Stomach (tissue), 9 donors: ENCODE results near the gene ARL1. TPM values are rescaled to one million over a fixed set of nuclear protein-coding genes. Genes with fewer than 3 reads are reported as not detected.

Experiments
- DNase-seq, 2 donors: peaks; one replicate each; pipeline versions ENCODE4 v3.0.0 to v3.0.0-alpha.2; 2013 to 2019
- H3K27ac ChIP-seq, 5 donors: fragments of 200-600 bp in 4 of 5; sonication (generic) in 4 of 5; one replicate each; pipeline ENCODE4 v1.5.1; 2013 to 2019; ENCODE audit warnings: mild to moderate bottlenecking in 1 of 5, moderate library complexity in 1 of 5
- H3K27me3 ChIP-seq, 3 donors: fragments of 200-600 bp; sonication (generic); one replicate each; pipeline ENCODE4 v1.5.1; 2017 to 2019; ENCODE audit warnings: mixed run types in 1 of 3
- H3K36me3 ChIP-seq, 4 donors: fragments of 200-600 bp; sonication (generic); 1 replicate in 3 of 4; 2 replicates in 1 of 4; pipeline ENCODE4 v1.5.1; 2016 to 2019
- H3K4me1 ChIP-seq, 4 donors: fragments of 200-600 bp; sonication (generic); one replicate each; pipeline ENCODE4 v1.5.1; 2016 to 2019
- H3K4me3 ChIP-seq, 4 donors: fragments of 200-600 bp; sonication (generic) in 3 of 4; one replicate each; pipeline ENCODE4 v1.5.1; 2016 to 2019; ENCODE audit warnings: mild to moderate bottlenecking in 1 of 4
- H3K9me3 ChIP-seq, 4 donors: fragments of 200-600 bp; sonication (generic); one replicate each; pipeline ENCODE4 v1.5.1; 2016 to 2019
- EP300 ChIP-seq: sonication (generic); formaldehyde crosslinking; IDR thresholded peaks from one replicate; pipeline ENCODE4 v1.6.1; 2017; ENCODE audit warnings: antibody characterized with exemption
- POLR2A ChIP-seq, 4 donors: fragments of 450-650 bp; IDR thresholded peaks; one replicate each; pipeline ENCODE4 v1.6.1; 2016; ENCODE audit warnings: antibody characterized with exemption in 4 of 4, control low read depth in 2 of 4, mild to moderate bottlenecking in 1 of 4, moderate library complexity in 1 of 4
- POLR2AphosphoS5 ChIP-seq, 3 donors: sonication (generic); formaldehyde crosslinking; IDR thresholded peaks; one replicate each; pipeline ENCODE4 v1.6.1; 2016; ENCODE audit warnings: antibody characterized with exemption in 3 of 3
- WGBS, 5 donors: extraction: QIAGEN DNeasy Blood & Tissue Kit in 3 of 5; methylation state at CpG; one replicate each; pipeline versions ENCODE4 v1.1.5 to v1.1.7; 2013 to 2018; 5-methylcytosine and 5-hydroxymethylcytosine counted together
- intact Hi-C: fragments of 100-400 bp; cut with DNase I; formaldehyde crosslinking; loops from one replicate; pipeline ENCODE4 v1.15.1; 2023; ENCODE audit warnings: low total_unique reads
- polyA plus RNA-seq, 3 donors: library from polyadenylated mRNA; stranded (reverse); fragments of 200-250 nt; gene quantifications; one replicate each; pipeline ENCODE4 v1.2.3, GENCODE V29; 2013
- total RNA-seq, 5 donors: library from RNA; depleted of rRNA; stranded (reverse); fragments of >200 nt; gene quantifications; one replicate each; pipeline versions ENCODE4 v1.1.0 to v1.2.3, GENCODE V29; 2014 to 2016
- TF ChIP-seq, protein P1 (sequence below), 7 experiments: fragments of 450-650 bp in 4 of 7; fragments of 200-600 bp in 3 of 7; sonication (generic) in 3 of 7; IDR thresholded peaks; one replicate each; pipeline ENCODE4 v1.5.1; 2016 to 2019; ENCODE audit warnings: antibody characterized with exemption in 7 of 7, control low read depth in 2 of 7, mild to moderate bottlenecking in 1 of 7
- donor health status: healthy with polysubstance abuse.
- donor health status: Bipolar disorder and iron deficiency.
- donor health status: healthy.

Gene ARL1
- total and polyA plus RNA-seq, 8 donors: 9.4 to 131 (median 28.9) TPM

DNA sequence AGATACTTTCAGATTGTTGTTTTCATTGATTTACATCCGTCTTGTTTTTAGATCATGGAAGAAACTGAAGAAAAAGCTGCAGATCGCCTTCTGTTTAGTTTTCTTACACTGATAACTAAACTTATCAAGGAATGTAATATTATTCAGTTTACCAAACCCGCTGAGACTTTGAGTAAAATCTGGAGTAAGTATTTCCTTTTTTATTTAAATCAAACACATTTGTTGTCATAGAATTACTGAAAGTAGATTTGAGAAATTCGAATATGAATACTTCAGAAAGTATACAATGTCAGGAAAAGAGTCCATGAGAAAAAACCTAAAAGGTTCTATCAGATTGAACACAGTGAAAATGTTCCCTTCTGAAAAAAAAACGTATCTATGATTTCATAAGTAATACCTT lies 32.0 kb downstream of the ARL1 start:
- Histone ChIP-seq H3K4me3 (no peak overlapping the region), H3K27me3 (no peaks in the 10 kb centered on the region), H3K27ac (no peak overlapping the region), H3K36me3 (peaks cover 11 to 99% (median 96%) of the 10 kb centered on the region in 4 donors), H3K9me3 (no peaks in the 10 kb centered on the region), H3K4me1 (no peaks in the 10 kb centered on the region)
- intact Hi-C loops: no loop called here
- TF ChIP-seq POLR2A (IDR thresholded peaks at IDR 0.05) (no peak), POLR2AphosphoS5 (IDR thresholded peaks at IDR 0.05) (no peak), EP300 (no peak)
- TF ChIP-seq, protein P1, sequence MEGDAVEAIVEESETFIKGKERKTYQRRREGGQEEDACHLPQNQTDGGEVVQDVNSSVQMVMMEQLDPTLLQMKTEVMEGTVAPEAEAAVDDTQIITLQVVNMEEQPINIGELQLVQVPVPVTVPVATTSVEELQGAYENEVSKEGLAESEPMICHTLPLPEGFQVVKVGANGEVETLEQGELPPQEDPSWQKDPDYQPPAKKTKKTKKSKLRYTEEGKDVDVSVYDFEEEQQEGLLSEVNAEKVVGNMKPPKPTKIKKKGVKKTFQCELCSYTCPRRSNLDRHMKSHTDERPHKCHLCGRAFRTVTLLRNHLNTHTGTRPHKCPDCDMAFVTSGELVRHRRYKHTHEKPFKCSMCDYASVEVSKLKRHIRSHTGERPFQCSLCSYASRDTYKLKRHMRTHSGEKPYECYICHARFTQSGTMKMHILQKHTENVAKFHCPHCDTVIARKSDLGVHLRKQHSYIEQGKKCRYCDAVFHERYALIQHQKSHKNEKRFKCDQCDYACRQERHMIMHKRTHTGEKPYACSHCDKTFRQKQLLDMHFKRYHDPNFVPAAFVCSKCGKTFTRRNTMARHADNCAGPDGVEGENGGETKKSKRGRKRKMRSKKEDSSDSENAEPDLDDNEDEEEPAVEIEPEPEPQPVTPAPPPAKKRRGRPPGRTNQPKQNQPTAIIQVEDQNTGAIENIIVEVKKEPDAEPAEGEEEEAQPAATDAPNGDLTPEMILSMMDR (IDR thresholded peaks at IDR 0.05): no peak
- 77 to 81% (median 79%) methylated on average over 5 of the region's 5 CpGs for WGBS, 5 donors
- no peak for DNase-seq

DNA sequence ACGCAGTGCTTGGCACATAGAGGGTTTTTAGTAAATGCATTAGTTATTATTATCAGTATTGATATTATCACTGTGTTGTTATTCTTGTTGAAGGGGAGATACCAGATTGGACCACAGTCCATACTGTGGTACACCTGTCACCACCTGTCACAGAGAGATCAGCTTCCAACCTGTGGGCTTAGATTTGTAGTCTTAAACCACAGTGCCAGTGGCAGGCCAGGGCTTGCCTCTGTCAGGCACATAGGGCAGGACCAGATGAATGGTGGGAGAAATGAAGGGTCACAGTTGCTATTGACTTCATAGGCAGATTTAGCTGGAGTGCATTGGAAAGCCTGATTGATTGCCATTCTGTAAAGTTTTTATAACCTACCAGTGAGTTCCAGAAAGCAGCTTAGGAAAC lies 35.1 kb downstream of the ARL1 start:
- 93 to 100% (median 96%) methylated on average over 1 of the region's 1 CpG for WGBS, 5 donors
- intact Hi-C loops: no loop called here
- no peak for DNase-seq
- H3K27me3 ChIP-seq: no peaks in the 10 kb centered on the region
- TF ChIP-seq POLR2A (IDR thresholded peaks at IDR 0.05): no peak
- TF ChIP-seq, protein P1 (IDR thresholded peaks at IDR 0.05): no peak
- TF ChIP-seq POLR2AphosphoS5 (IDR thresholded peaks at IDR 0.05): no peak
- TF ChIP-seq EP300: no peak
- H3K4me3 ChIP-seq: no peak overlapping the region
- H3K36me3 ChIP-seq: peaks cover 29 to 99% (median 96%) of the 10 kb centered on the region in 4 donors
- H3K9me3 ChIP-seq: no peaks in the 10 kb centered on the region
- H3K27ac ChIP-seq: no peak overlapping the region
- no peaks in the 10 kb centered on the region for H3K4me1 ChIP-seq

DNA sequence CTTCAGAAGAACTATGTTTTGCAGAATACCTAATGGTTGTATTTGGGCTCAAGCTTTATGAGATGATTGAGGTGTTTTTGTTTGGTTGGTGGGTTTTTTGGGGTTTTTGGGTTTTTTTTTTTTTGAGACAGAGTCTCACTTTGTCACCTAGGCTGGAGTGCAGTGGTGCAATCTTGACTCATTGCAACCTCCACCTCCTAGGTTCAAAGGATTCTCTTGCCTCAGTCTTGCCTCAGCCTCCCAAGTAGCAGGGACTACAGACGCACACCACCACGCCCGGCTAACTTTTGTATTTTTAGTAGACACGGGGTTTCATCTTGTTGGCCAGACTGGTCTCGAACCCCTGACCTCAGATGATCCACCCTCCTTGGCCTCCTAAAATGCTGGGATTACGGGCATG lies 39.6 kb downstream of the ARL1 start:
- WGBS, 5 donors: 92 to 99% (median 96%) methylated on average over 6 of the region's 6 CpGs
- intact Hi-C loops: no loop called here
- DNase-seq: no peak
- Histone ChIP-seq H3K36me3 (peaks cover 44 to 100% (median 97%) of the 10 kb centered on the region in 4 donors), H3K27ac (no peak overlapping the region), H3K27me3 (no peaks in the 10 kb centered on the region), H3K4me3 (no peak overlapping the region), H3K9me3 (no peaks in the 10 kb centered on the region), H3K4me1 (no peaks in the 10 kb centered on the region)
- TF ChIP-seq POLR2AphosphoS5 (IDR thresholded peaks at IDR 0.05) (no peak), EP300 (no peak), POLR2A (IDR thresholded peaks at IDR 0.05) (no peak)
- TF ChIP-seq, protein P1 (IDR thresholded peaks at IDR 0.05): no peak

DNA sequence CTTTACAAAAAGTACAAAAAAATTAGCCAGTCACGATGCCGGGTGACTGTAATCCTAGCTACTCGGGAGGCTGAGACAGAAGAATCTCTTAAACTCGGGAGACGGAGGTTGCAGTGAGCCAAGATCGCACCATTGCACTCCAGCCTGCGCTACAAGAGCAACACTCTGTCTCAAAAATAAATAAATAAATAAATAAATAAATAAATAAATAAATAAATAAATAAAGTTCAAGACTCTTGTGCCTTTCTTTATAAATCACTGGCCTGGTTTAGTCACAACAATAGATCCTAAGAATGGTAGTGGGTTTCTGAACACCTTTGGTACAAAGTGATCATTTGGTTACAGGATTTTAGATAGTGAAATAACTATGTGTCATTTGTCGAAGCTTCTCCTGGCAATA lies 46.1 kb downstream of the ARL1 start:
- Histone ChIP-seq H3K36me3 (peaks cover 23 to 100% (median 95%) of the 10 kb centered on the region in 4 donors), H3K4me1 (no peaks in the 10 kb centered on the region), H3K9me3 (no peaks in the 10 kb centered on the region), H3K27me3 (no peaks in the 10 kb centered on the region), H3K27ac (no peak overlapping the region), H3K4me3 (no peak overlapping the region)
- intact Hi-C loops: no loop called here
- DNase-seq: no peak
- WGBS, 5 donors: 85 to 97% (median 93%) methylated on average over 8 of the region's 8 CpGs
- TF ChIP-seq EP300 (no peak), POLR2A (IDR thresholded peaks at IDR 0.05) (no peak), POLR2AphosphoS5 (IDR thresholded peaks at IDR 0.05) (no peak)
- TF ChIP-seq, protein P1 (IDR thresholded peaks at IDR 0.05): no peak
